Stimulated activated CD8-positive, alpha-beta memory T cell treated with anti-CD3 and anti-CD28 coated beads, Interleukin-4, amount 100 ng/mL, for 1 hour (primary cell): ENCODE data around the gene PTBP2.

Experiments used
- DNase-seq, 2 donors: peaks; one replicate each; pipeline ENCODE4 v3.0.0-alpha.2; 2020; ENCODE audit warnings: low read depth in 2 of 2, low spot score in 1 of 2

PTBP2 gene

DNA sequence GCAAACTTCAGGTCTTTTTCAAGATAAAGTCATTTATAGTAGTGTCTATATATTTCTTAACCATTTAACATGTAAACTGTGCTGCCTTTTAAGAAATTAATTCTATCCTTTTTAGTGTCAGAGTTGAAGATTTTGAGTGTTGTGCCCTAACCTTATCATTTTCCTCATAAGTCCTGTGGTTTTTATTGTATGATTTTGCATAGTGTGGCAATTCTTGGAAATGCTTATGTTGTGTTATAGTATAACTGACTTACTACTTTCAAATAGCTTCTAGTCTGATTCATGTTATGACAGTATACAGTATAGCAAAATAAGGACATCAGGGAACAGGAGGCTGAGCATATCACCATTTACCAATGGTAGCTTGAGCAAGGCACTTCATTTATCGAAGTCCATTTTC lies 99.1 kb downstream of the PTBP2 start:
- DNase-seq = no peak

DNA sequence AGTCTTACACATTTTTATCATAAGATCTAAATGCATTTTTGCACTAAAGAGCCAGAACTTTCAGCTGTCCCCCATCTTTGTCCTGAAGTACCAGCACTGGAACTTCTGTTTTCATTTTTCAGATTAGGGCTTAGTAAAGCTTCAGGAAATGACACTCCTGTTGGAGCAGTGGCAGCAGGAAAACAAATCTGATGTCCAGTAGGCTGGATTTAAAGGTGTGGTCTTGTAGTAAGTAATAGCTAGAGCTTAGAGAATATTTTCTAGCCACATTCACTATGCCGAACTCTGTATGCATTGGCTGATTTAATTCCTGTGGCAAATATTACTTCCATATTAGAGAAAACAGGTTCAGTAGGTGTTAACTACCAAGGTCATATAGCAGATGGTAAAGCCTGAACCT lies 103.6 kb downstream of the PTBP2 start:
- DNase-seq = no peak

DNA sequence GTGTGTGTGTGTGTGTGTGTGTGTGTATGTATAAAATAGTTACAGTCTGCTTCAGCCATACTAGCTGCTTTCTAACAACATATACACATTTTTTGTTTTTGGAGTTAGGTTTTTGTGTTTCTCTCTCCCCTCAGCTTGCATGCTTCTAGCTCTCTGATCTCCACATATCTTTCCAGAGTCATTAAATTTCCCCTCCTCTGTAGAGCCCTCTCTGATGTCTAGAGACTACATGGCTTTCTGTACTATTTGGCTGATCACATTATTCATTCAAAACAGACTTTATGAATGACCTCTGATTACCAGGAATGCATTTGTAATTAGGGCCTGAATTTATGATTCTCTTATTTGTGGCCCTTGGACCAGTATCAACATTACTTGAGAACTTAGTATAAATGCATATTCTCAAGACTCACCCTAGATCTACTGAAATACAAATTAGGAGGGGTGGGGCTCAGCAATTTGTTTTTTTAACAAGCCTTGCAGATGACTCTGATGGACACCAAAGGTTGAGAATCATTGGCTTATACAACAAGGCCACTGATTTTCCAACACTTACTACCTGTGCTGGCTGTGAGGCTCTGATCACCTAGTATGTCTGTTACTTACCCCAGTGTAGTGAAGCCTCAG lies 104.5 kb downstream of the PTBP2 start:
- no peak for DNase-seq

DNA sequence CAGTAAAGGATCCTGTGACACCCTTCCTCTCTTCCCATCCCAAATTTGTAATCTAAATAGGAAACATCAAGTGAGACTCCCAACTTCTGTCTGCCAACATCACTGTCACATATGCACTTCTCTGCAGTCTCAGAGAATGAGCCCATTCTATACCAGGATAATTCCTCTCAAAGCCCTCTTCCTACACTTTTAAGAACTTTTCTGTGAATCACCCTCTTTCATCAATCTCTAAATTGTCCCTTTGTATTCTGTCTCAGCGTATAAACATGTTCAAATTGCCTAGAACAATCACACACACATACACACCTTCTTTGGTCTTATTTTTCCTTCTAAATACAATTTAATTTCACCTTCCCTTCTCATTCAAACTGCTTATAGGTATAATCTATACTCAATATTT lies 111.8 kb downstream of the PTBP2 start:
- DNase-seq = no peak

DNA sequence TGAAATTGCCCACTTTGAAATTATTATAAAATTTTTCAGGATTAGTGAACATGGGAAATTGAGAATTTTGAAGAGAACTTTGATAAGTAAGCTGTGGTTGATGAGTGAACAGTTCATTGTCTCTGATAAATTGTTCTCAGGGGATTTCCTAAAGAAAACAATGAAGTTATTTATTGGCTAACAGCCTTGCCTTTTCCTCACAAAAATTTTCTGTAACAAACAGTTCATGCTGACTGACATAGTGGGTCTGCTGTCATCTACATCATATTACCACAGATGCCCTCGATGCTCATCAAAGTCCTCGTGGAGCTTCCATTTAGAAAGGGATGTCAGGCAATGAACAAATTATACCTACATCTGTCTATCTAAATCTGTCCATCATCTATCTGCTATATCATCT lies 113.4 kb downstream of the PTBP2 start:
- DNase-seq = no peak

DNA sequence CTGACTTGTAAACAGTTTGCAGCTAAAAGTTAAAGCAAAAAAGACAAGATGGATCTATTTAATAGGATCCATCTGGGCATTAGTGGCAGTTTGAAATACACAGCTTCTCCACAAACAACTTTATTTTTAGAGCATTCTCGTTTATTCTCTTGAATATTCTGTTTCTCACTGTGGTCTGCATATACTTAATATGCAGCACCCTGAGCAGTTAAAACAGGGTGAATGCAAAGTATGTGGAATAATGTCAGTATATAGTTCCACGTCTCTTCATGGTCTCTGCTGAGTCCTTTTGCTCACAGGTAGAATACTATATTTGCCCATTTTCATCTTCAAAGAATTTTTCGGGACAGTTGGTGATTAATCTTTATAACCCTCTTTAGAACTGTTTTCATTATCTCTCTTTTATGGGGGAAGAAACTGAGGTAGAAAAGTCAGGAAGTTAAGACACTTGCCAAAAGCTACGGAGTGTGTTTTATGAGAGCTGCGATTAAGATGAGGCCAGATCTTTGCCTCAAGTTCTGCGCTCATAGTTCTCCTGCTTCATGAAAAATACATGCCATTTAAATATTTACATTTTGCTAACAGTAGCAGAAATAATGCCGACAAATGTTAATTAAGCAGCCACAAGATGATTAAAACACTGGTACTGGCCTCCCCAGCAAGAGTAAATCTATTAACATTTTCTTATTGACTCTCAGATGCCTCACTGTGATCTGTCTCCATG lies 115.6 kb downstream of the PTBP2 start:
- no peak for DNase-seq

DNA sequence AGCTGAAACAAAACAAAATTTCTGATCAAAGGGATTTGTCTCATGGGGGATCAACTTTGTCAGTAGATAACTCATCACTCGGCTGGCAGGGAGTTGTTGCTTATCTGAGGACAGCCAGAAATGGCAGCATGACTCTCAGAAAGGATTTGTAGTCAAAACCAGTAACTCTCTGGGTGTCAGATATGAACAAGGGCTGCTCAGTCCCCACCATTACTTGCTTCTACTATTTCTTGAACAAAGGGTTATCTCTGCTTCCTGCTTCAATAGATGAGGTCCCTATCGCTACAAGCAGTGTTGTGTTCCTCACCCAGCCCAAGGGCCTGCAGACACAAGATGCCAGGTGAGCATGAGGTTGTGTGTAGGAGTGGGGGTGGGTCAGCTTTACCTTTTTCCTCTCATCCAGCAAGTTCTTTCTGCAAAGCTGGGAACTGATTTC lies 116.2 kb downstream of the PTBP2 start:
- DNase-seq = no peak

DNA sequence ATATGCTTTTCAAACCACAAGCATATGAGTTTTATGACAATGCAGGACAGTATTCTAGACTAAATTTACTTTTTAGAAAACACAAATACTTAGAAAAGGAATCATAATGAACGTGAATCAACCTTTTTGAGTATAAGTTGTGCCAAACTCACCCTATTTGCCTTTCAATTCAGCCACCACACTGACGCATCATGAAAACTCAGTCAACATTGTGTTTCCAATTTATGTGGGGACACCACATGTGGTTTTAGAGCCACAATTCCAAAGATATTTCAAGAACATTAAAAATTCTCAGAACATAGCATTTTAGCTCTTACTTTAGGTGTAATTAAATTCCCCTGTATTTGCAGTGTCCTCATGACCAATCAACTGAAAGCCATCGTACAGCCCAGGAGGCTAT lies 118.8 kb downstream of the PTBP2 start:
- DNase-seq = no peak

DNA sequence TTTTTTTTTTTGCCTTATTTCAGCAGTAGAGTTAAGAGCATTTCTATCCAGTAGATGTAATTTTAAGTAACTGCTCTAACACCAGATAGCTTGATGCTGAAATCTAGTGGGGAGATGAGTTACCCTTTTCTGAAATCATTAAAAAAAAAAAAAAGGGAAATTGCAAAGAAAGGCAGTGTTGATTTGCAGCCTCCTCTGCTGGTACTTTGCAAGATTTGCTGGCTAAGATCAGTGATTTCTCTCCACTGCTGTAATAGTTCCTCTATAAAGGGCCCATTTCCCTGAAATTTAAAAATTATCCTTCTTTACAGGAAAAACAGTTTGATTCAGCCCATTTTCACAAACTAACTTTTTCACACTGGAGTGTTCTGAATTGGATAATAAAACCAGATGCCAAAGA lies 120.6 kb downstream of the PTBP2 start:
- DNase-seq = no peak

DNA sequence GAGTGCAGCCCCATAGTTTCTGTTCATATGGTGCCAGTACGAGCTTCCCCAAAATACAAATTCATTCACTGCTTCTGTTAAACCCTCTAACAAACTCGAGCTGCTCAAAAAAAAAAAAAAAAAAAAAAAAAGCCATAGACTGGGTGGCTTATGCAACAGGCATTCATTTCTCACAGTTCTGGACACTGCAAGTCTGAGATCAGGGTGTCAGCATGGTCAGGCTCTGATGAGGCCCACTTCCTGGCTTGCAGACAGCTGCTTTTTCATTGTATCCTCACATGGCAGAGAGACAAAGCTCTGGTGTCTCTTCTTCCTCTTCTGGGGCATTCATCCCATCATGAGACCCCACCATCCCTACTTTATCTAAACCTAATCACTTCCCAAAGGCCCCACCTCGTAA lies 121.6 kb downstream of the PTBP2 start:
- no peak for DNase-seq

DNA sequence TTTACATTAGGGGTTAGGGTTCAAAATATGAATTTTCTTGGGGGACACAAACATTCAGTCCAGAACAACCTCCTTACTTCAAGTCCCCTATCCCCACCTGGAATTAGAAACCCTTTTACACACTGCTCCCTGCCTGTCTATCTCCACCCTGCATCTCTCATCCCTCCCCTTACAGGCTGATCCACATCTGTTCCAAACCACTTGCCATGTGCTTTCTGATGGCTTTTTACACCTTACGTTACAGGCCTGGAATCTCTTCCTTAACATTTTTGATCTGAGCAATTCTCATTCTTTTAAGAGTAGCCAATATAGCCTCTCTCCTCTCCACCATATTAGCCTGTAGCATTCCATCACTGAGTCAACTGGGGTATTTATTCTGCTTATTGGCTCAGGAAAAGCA lies 122.0 kb downstream of the PTBP2 start:
- no peak for DNase-seq

DNA sequence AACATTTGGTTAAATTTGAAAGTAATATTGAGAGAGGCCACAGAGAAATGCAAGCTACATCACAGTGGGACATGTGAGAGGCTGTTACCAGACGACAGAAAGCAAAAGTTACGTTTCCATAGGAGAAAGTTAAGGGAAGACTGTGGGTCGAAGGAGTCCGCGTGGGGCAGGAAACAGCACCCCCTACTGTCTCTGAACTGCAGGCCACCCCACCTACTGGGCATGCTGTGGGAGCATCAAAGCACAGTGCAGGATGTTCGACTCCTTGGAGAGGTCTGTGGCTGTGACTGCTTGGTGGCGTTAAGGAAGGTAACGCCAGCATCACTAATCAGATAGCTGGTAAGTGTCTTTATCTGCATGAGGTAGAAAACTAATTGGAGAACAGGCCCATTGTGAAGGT lies 123.9 kb downstream of the PTBP2 start:
- no peak for DNase-seq

DNA sequence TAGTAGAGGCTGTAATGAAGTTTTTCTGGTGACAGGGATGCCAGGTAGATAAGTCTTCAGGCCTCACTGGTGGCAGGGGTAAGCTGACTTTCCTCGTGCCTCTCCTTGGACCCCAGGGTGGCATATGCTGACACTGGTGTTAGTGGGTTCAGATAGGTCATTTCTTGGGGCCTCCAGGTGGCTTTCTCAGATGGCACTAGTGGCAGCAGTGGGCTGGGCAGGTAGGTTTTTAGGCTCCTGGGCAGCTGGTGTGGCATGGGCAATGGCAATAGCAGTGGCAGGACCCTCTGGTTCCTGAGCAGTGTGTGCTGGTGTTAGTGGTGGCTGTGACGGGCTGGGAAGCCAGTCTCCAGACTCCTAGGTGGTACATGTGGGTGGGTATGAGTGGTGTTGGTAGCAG lies 140.3 kb downstream of the PTBP2 start:
- no peak for DNase-seq

DNA sequence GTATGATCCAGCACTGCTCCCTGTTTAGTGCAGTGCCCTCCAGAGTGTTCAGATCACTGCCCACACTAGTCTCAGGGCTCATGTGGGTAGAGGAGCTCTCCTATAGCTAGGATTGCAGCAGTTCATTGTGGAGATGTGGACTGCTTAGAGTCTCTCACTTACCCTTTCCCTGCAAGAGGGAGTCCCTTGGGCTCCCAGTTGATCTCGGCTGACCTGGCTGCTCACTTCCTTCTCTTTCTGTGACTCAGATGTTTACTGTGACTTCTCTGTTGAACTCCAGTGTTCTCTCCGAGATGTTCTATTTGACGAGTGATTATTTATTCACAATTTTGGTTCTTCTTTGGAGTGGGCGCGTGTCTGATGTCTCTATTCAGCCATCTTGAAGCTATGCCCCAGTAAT lies 141.9 kb downstream of the PTBP2 start:
- DNase-seq = no peak
